ENCODE measurements around the gene DNAH14.
"Not testable (repeated sequence)": the region's sequence is repeated elsewhere in the genome, so short reads cannot be mapped to it uniquely, and the experiment has no call there.

The DNAH14 gene

DNA sequence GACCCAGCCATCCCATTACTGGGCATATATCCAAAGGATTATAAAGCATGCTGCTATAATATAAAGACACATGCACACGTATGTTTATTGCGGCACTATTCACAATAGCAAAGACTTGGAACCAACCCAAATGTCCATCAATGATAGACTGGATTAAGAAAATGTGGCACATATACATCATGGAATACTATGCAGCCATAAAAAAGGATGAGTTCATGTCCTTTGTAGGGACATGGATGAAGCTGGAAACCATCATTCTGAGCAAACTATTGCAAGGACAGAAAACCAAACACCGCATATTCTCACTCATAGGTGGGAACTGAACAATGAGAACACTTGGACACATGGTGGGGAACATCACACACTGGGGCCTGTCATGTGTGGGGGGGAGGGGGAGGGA lies 457.4 kb downstream of the DNAH14 start:
- not testable (repeated sequence) for H3K27ac ChIP-seq (replicated peaks; ENCODE audit: low read length); H2AFZ ChIP-seq (ENCODE audit: low read length); H3K27me3 ChIP-seq (ENCODE audit: control insufficient read depth in 3 of 3, insufficient read depth in 3 of 3, low read depth in 1 of 3, low read length in 3 of 3); H2BK15ac ChIP-seq (ENCODE audit: low read length); H3K9ac ChIP-seq (ENCODE audit: low read depth, low read length, poor library complexity); H2AK5ac ChIP-seq (ENCODE audit: low read depth, low read length); H4K91ac ChIP-seq (ENCODE audit: low read depth, low read length, poor library complexity); H2BK5ac ChIP-seq (ENCODE audit: low read length); H3K36me3 ChIP-seq (replicated peaks in 1 of 2; ENCODE audit: control insufficient read depth in 2 of 2, insufficient read depth in 2 of 2, low read length in 2 of 2); H3K18ac ChIP-seq (ENCODE audit: low read length); H3K4me2 ChIP-seq (ENCODE audit: insufficient read depth, low read length, poor library complexity, severe bottlenecking); H4K8ac ChIP-seq (ENCODE audit: low read depth, low read length); H3K79me1 ChIP-seq (ENCODE audit: low read depth, low read length); H2BK120ac ChIP-seq (ENCODE audit: low read depth, low read length); DNase-seq (ENCODE audit: low spot score); H3K4me3 ChIP-seq (ENCODE audit: low read length in 2 of 2); H2BK12ac ChIP-seq (ENCODE audit: low read length); H3K4me1 ChIP-seq (ENCODE audit: control insufficient read depth in 2 of 2, insufficient read depth in 1 of 2, low read depth in 1 of 2, low read length in 2 of 2); H3K4ac ChIP-seq (ENCODE audit: low read length); H3K14ac ChIP-seq (ENCODE audit: low read length); H3K23ac ChIP-seq (ENCODE audit: low read depth, low read length, poor library complexity); H3K9me3 ChIP-seq (replicated peaks in 1 of 2; ENCODE audit: control insufficient read depth in 2 of 2, insufficient read depth in 1 of 2, low read depth in 1 of 2, low read length in 2 of 2)
- whole genome bisulfite sequencing, 2 donors (ENCODE audit: extremely low coverage in 2 of 2, insufficient read length in 2 of 2, insufficient replicate concordance in 1 of 2): no CpG with 5 or more reads among the region's 3 CpGs

- Histone ChIP-seq H3K9ac (ENCODE audit: low read depth, low read length, poor library complexity) (no peak overlapping the region), H3K4me2 (ENCODE audit: insufficient read depth, low read length, poor library complexity, severe bottlenecking) (no peak overlapping the region), H2BK120ac (ENCODE audit: low read depth, low read length) (no peak overlapping the region), H3K18ac (ENCODE audit: low read length) (no peak overlapping the region), H2BK5ac (ENCODE audit: low read length) (no peak overlapping the region), H2AK5ac (ENCODE audit: low read depth, low read length) (no peak overlapping the region), H3K23ac (ENCODE audit: low read depth, low read length, poor library complexity) (no peak overlapping the region), H3K4me3 (ENCODE audit: low read length in 2 of 2) (no peak overlapping the region), H3K79me1 (ENCODE audit: low read depth, low read length) (no peaks in the 10 kb centered on the region), H3K4ac (ENCODE audit: low read length) (no peak overlapping the region), H3K9me3 (replicated peaks in 1 of 2; ENCODE audit: control insufficient read depth in 2 of 2, insufficient read depth in 1 of 2, low read depth in 1 of 2, low read length in 2 of 2) (no peaks in the 10 kb centered on the region), H3K36me3 (replicated peaks in 1 of 2; ENCODE audit: control insufficient read depth in 2 of 2, insufficient read depth in 2 of 2, low read length in 2 of 2) (no peaks in the 10 kb centered on the region), H4K91ac (ENCODE audit: low read depth, low read length, poor library complexity) (no peak overlapping the region), H2BK15ac (ENCODE audit: low read length) (no peak overlapping the region), H3K4me1 (ENCODE audit: control insufficient read depth in 2 of 2, insufficient read depth in 1 of 2, low read depth in 1 of 2, low read length in 2 of 2) (no peaks in the 10 kb centered on the region), H3K27me3 (ENCODE audit: control insufficient read depth in 3 of 3, insufficient read depth in 3 of 3, low read depth in 1 of 3, low read length in 3 of 3) (no peaks in the 10 kb centered on the region), H4K8ac (ENCODE audit: low read depth, low read length) (no peak overlapping the region), H3K14ac (ENCODE audit: low read length) (no peak overlapping the region), H2AFZ (ENCODE audit: low read length) (no peak overlapping the region), H3K27ac (replicated peaks; ENCODE audit: low read length) (no peak overlapping the region), H2BK12ac (ENCODE audit: low read length) (no peak overlapping the region)
- no CpG with 5 or more reads among the region's 4 CpGs for WGBS, 2 donors (ENCODE audit: extremely low coverage in 2 of 2, insufficient read length in 2 of 2, insufficient replicate concordance in 1 of 2)
- DNase-seq (ENCODE audit: low spot score): no peak
Observed at GRCh38 chr1:225388372-225388771, 458.9 kb downstream of the DNAH14 start.

DNA sequence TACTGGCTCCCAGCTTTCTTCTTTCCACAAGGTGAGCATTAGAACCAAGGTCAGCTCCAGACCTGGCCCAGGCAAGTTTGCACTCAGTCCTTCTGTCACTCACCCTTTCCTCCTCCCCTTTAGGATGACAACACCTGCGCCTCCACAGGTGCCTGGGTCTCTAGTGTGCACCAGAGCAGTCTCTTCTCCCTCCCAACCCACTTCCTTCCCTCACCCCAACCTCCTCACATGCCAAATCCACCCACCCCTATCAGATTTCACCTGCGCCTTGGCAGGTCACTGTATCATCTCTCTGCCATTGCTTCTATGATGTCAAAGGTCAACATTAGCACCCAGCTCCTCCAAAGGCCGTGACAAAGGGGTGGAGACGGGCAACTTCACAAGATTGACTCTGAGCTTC lies 460.4 kb downstream of the DNAH14 start:
- Histone ChIP-seq H3K79me1 (ENCODE audit: low read depth, low read length) (no peaks in the 10 kb centered on the region), H3K4ac (ENCODE audit: low read length) (no peak overlapping the region), H2AK5ac (ENCODE audit: low read depth, low read length) (no peak overlapping the region), H3K14ac (ENCODE audit: low read length) (no peak overlapping the region), H3K9me3 (replicated peaks in 1 of 2; ENCODE audit: control insufficient read depth in 2 of 2, insufficient read depth in 1 of 2, low read depth in 1 of 2, low read length in 2 of 2) (no peaks in the 10 kb centered on the region), H2AFZ (ENCODE audit: low read length) (no peak overlapping the region), H4K8ac (ENCODE audit: low read depth, low read length) (no peak overlapping the region), H4K91ac (ENCODE audit: low read depth, low read length, poor library complexity) (no peak overlapping the region), H3K4me2 (ENCODE audit: insufficient read depth, low read length, poor library complexity, severe bottlenecking) (no peak overlapping the region), H2BK12ac (ENCODE audit: low read length) (no peak overlapping the region), H3K27me3 (ENCODE audit: control insufficient read depth in 3 of 3, insufficient read depth in 3 of 3, low read depth in 1 of 3, low read length in 3 of 3) (no peaks in the 10 kb centered on the region), H2BK120ac (ENCODE audit: low read depth, low read length) (no peak overlapping the region), H3K23ac (ENCODE audit: low read depth, low read length, poor library complexity) (no peak overlapping the region), H3K27ac (replicated peaks; ENCODE audit: low read length) (no peak overlapping the region), H3K9ac (ENCODE audit: low read depth, low read length, poor library complexity) (no peak overlapping the region), H2BK5ac (ENCODE audit: low read length) (no peak overlapping the region), H3K36me3 (replicated peaks in 1 of 2; ENCODE audit: control insufficient read depth in 2 of 2, insufficient read depth in 2 of 2, low read length in 2 of 2) (no peaks in the 10 kb centered on the region), H2BK15ac (ENCODE audit: low read length) (no peak overlapping the region), H3K4me3 (ENCODE audit: low read length in 2 of 2) (no peak overlapping the region), H3K4me1 (ENCODE audit: control insufficient read depth in 2 of 2, insufficient read depth in 1 of 2, low read depth in 1 of 2, low read length in 2 of 2) (no peaks in the 10 kb centered on the region), H3K18ac (ENCODE audit: low read length) (no peak overlapping the region)
- no CpG with 5 or more reads among the region's 4 CpGs for WGBS, 2 donors (ENCODE audit: extremely low coverage in 2 of 2, insufficient read length in 2 of 2, insufficient replicate concordance in 1 of 2)
- no peak for DNase-seq (ENCODE audit: low spot score)

DNA sequence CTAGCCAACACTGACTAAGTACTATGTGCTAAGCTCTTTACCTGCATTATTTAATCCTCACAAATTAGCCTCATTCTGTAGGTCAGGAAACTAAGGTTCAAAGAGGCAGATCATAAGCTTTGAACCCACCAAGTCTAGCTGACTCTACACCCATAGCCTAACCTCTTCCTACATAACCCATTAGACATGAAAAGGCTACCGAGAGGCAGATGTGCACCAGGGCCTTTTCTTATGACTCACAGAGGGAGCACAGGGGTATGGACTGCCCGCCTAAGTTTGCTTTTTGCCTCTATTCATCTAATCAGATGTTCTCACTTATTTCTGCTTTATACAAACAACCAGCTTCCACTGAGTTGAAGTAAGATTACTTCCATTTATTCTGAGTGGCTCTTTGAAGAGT lies 466.9 kb downstream of the DNAH14 start:
- no CpG with 5 or more reads among the region's 2 CpGs for WGBS, 2 donors (ENCODE audit: extremely low coverage in 2 of 2, insufficient read length in 2 of 2, insufficient replicate concordance in 1 of 2)
- H3K27me3 ChIP-seq (ENCODE audit: control insufficient read depth in 3 of 3, insufficient read depth in 3 of 3, low read depth in 1 of 3, low read length in 3 of 3): no peaks in the 10 kb centered on the region
- H2AK5ac ChIP-seq (ENCODE audit: low read depth, low read length): no peak overlapping the region

More for the DNA sequence above, 466.9 kb downstream of the DNAH14 start:
- H3K4ac ChIP-seq (ENCODE audit: low read length): no peak overlapping the region
- H2BK120ac ChIP-seq (ENCODE audit: low read depth, low read length): no peak overlapping the region
- peaks cover 2% of the 10 kb centered on the region for H3K79me1 ChIP-seq (ENCODE audit: low read depth, low read length)
- no peak overlapping the region for H3K4me2 ChIP-seq (ENCODE audit: insufficient read depth, low read length, poor library complexity, severe bottlenecking)
- no peak overlapping the region for H3K4me3 ChIP-seq (ENCODE audit: low read length in 2 of 2)
- H3K9me3 ChIP-seq (replicated peaks in 1 of 2; ENCODE audit: control insufficient read depth in 2 of 2, insufficient read depth in 1 of 2, low read depth in 1 of 2, low read length in 2 of 2): peaks cover 0 to 1% of the 10 kb centered on the region in 2 donors
- H3K14ac ChIP-seq (ENCODE audit: low read length): no peak overlapping the region
- H3K18ac ChIP-seq (ENCODE audit: low read length): no peak overlapping the region
- no peak overlapping the region for H4K8ac ChIP-seq (ENCODE audit: low read depth, low read length)
- H2BK12ac ChIP-seq (ENCODE audit: low read length): no peak overlapping the region
- no peak overlapping the region for H2BK5ac ChIP-seq (ENCODE audit: low read length)
- H3K23ac ChIP-seq (ENCODE audit: low read depth, low read length, poor library complexity): no peak overlapping the region
- no peak overlapping the region for H3K27ac ChIP-seq (replicated peaks; ENCODE audit: low read length)
- H4K91ac ChIP-seq (ENCODE audit: low read depth, low read length, poor library complexity): no peak overlapping the region
- H3K36me3 ChIP-seq (replicated peaks in 1 of 2; ENCODE audit: control insufficient read depth in 2 of 2, insufficient read depth in 2 of 2, low read length in 2 of 2): peaks cover 13 to 56% of the 10 kb centered on the region in 2 donors
- DNase-seq (ENCODE audit: low spot score): no peak
- H3K4me1 ChIP-seq (ENCODE audit: control insufficient read depth in 2 of 2, insufficient read depth in 1 of 2, low read depth in 1 of 2, low read length in 2 of 2): no peaks in the 10 kb centered on the region
- H2AFZ ChIP-seq (ENCODE audit: low read length): no peak overlapping the region
- no peak overlapping the region for H3K9ac ChIP-seq (ENCODE audit: low read depth, low read length, poor library complexity)
- no peak overlapping the region for H2BK15ac ChIP-seq (ENCODE audit: low read length)

Data from neuronal stem cell (in vitro differentiated cells).